SK-N-SH treated with all-trans-retinoic acid at 6 μM for 48 hours (cell line): ENCODE results near the gene DENND1C.

Experiments
- ATAC-seq: fragments of 200-7000 bp; cut with Tn5 transposase; 3 replicates; pipeline ENCODE4 v1.9.1; 2020; ENCODE audit warnings: mild to moderate bottlenecking, moderate library complexity
- ARNTL ChIP-seq: fragments of 450-650 bp; formaldehyde crosslinking; IDR thresholded peaks from 2 replicates; pipeline ENCODE4 v1.5.0; 2020; ENCODE audit warnings: low read depth, mild to moderate bottlenecking, moderate library complexity, borderline replicate concordance
- CREB5 ChIP-seq: fragments of 250-450 bp; sonication (Bioruptor Pico); IDR thresholded peaks from 2 replicates; pipeline ENCODE4 v1.5.1; 2020; ENCODE audit warnings: low read depth, mild to moderate bottlenecking, moderate library complexity
- CSDC2 ChIP-seq: fragments of 250-450 bp; sonication (Bioruptor Pico); IDR thresholded peaks from 2 replicates; pipeline ENCODE4 v1.5.0; 2020; ENCODE audit warnings: mild to moderate bottlenecking, moderate library complexity
- CSRNP3 ChIP-seq: fragments of 250-450 bp; sonication (Bioruptor Pico); IDR thresholded peaks from 2 replicates; pipeline ENCODE4 v1.5.1; 2021; ENCODE audit warnings: mild to moderate bottlenecking, moderate library complexity
- ESRRG ChIP-seq: fragments of 250-450 bp; sonication (Bioruptor Pico); IDR thresholded peaks from 2 replicates; pipeline ENCODE4 v1.6.1; 2021; ENCODE audit warnings: mild to moderate bottlenecking
- GLIS3 ChIP-seq: fragments of 250-450 bp; sonication (Bioruptor Pico); IDR thresholded peaks from 2 replicates; pipeline ENCODE4 v1.5.0; 2020; ENCODE audit warnings: mild to moderate bottlenecking, moderate library complexity
- ISL1 ChIP-seq: fragments of 250-450 bp; sonication (Bioruptor Pico); IDR thresholded peaks from 2 replicates; pipeline ENCODE4 v2.1.2; 2022; ENCODE audit warnings: mild to moderate bottlenecking, moderate library complexity
- OSR1 ChIP-seq: fragments of 250-450 bp; sonication (Bioruptor Pico); IDR thresholded peaks from 2 replicates; pipeline ENCODE4 v1.8.0; 2022; ENCODE audit warnings: moderate library complexity, mild to moderate bottlenecking, inconsistent platforms
- PATZ1 ChIP-seq: fragments of 250-450 bp; sonication (Bioruptor Pico); IDR thresholded peaks from 2 replicates; pipeline ENCODE4 v1.8.0; 2020; ENCODE audit warnings: mild to moderate bottlenecking, moderate library complexity, borderline replicate concordance
- POU6F1 ChIP-seq: fragments of 250-450 bp; sonication (Bioruptor Pico); IDR thresholded peaks from 2 replicates; pipeline ENCODE4 v1.8.0; 2021; ENCODE audit warnings: low read depth, mild to moderate bottlenecking, moderate library complexity, borderline replicate concordance
- PPARA ChIP-seq: fragments of 250-450 bp; sonication (Bioruptor Pico); IDR thresholded peaks from 2 replicates; pipeline ENCODE4 v1.5.0; 2020; ENCODE audit warnings: mild to moderate bottlenecking, borderline replicate concordance
- RARB ChIP-seq: fragments of 250-450 bp; sonication (Bioruptor Pico); IDR thresholded peaks from 2 replicates; pipeline ENCODE4 v1.8.0; 2021; ENCODE audit warnings: mild to moderate bottlenecking, moderate library complexity
- SNAI2 ChIP-seq: fragments of 250-450 bp; sonication (Bioruptor Pico); IDR thresholded peaks from 2 replicates; pipeline ENCODE4 v1.5.0; 2020; ENCODE audit warnings: mild to moderate bottlenecking, moderate library complexity
- TCF4 ChIP-seq: fragments of 250-450 bp; sonication (Bioruptor Pico); IDR thresholded peaks from 2 replicates; pipeline ENCODE4 v1.8.0; 2021; ENCODE audit warnings: mild to moderate bottlenecking, moderate library complexity, borderline replicate concordance
- TOX ChIP-seq: fragments of 250-450 bp; sonication (Bioruptor Pico); IDR thresholded peaks from 2 replicates; pipeline ENCODE4 v1.8.0; 2021; ENCODE audit warnings: mild to moderate bottlenecking, moderate library complexity, borderline replicate concordance
- TSHZ2 ChIP-seq: fragments of 250-450 bp; sonication (Bioruptor Pico); IDR thresholded peaks from 2 replicates; pipeline ENCODE4 v1.5.0; 2020; ENCODE audit warnings: mild to moderate bottlenecking, moderate library complexity
- ZC3H10 ChIP-seq: fragments of 250-450 bp; sonication (Bioruptor Pico); IDR thresholded peaks from 2 replicates; pipeline ENCODE4 v1.5.1; 2021; ENCODE audit warnings: mild to moderate bottlenecking, moderate library complexity
- ZFP3 ChIP-seq: fragments of 250-450 bp; sonication (Bioruptor Pico); IDR thresholded peaks from 2 replicates; pipeline ENCODE4 v1.5.0; 2020; ENCODE audit warnings: mild to moderate bottlenecking, moderate library complexity
- ZFP30 ChIP-seq: fragments of 450-650 bp; formaldehyde crosslinking; IDR thresholded peaks from 2 replicates; pipeline ENCODE4 v1.5.0; 2022; ENCODE audit warnings: mild to moderate bottlenecking, moderate library complexity
- ZNF565 ChIP-seq: fragments of 450-650 bp; formaldehyde crosslinking; conservative IDR thresholded peaks from 2 replicates; pipeline ENCODE4 v1.5.0; 2020; ENCODE audit warnings: low read depth, mild to moderate bottlenecking, moderate library complexity
- ZNF70 ChIP-seq: fragments of 450-650 bp; formaldehyde crosslinking; IDR thresholded peaks from 2 replicates; pipeline ENCODE4 v1.5.0; 2020; ENCODE audit warnings: mild to moderate bottlenecking, moderate library complexity
- ZNF8 ChIP-seq: fragments of 450-650 bp; formaldehyde crosslinking; IDR thresholded peaks from 2 replicates; pipeline ENCODE4 v1.5.0; 2020; ENCODE audit warnings: mild to moderate bottlenecking, moderate library complexity

DENND1C gene

GRCh38 chr19:6498294-6499036 lies 16.9 kb upstream of the DENND1C start:
- TF ChIP-seq ZNF8 (no peak), CREB5 (CRISPR knock-in tag) (no peak), ZFP3 (CRISPR knock-in tag) (no peak), GLIS3 (no peak), TOX (CRISPR knock-in tag) (no peak), CSRNP3 (CRISPR knock-in tag) (no peak), CSDC2 (CRISPR knock-in tag) (no peak), ESRRG (CRISPR knock-in tag) (no peak), ISL1 (no peak), OSR1 (CRISPR knock-in tag) (no peak), ZNF565 (no peak), SNAI2 (no peak), RARB (CRISPR knock-in tag) (no peak), POU6F1 (CRISPR knock-in tag) (no peak), TCF4 (CRISPR knock-in tag) (no peak), PPARA (CRISPR knock-in tag) (no peak), ZC3H10 (CRISPR knock-in tag) (no peak), ZFP30 (no peak)
- ATAC-seq = no peak

GRCh38 chr19:6495947-6496346 lies 14.4 kb upstream of the DENND1C start:
- no peak for ATAC-seq
- TF ChIP-seq CSRNP3 (CRISPR knock-in tag) = no peak
- no peak for TF ChIP-seq ISL1
- no peak for TF ChIP-seq ESRRG (CRISPR knock-in tag)
- no peak for TF ChIP-seq ZC3H10 (CRISPR knock-in tag)

- no peak for TF ChIP-seq ZC3H10 (CRISPR knock-in tag)
- TF ChIP-seq ZFP30 = no peak
- TF ChIP-seq TCF4 (CRISPR knock-in tag) = no peak
- no peak for TF ChIP-seq SNAI2
- TF ChIP-seq GLIS3 = no peak
- TF ChIP-seq POU6F1 (CRISPR knock-in tag) = no peak
- TF ChIP-seq PPARA (CRISPR knock-in tag) = no peak
- no peak for TF ChIP-seq ZNF8
- no peak for TF ChIP-seq CSRNP3 (CRISPR knock-in tag)
- TF ChIP-seq ZFP3 (CRISPR knock-in tag) = no peak
- TF ChIP-seq ZNF565 = no peak
- TF ChIP-seq CSDC2 (CRISPR knock-in tag) = no peak
- TF ChIP-seq TSHZ2 (CRISPR knock-in tag) = no peak
- TF ChIP-seq ARNTL (CRISPR knock-in tag) = no peak
- TF ChIP-seq PATZ1 (CRISPR knock-in tag) = no peak
- no peak for TF ChIP-seq ZNF70 (CRISPR knock-in tag)
- no peak for ATAC-seq
These were observed 12.9 kb upstream of the DENND1C start for GRCh38 chr19:6494438-6495036.
